GM03348 (cell line): ENCODE data around the gene ERC2.

Source experiments
- DNase-seq: peaks from one replicate; pipeline ENCODE4 v3.0.0; 2012; ENCODE audit warnings: low spot score

The ERC2 gene

DNA sequence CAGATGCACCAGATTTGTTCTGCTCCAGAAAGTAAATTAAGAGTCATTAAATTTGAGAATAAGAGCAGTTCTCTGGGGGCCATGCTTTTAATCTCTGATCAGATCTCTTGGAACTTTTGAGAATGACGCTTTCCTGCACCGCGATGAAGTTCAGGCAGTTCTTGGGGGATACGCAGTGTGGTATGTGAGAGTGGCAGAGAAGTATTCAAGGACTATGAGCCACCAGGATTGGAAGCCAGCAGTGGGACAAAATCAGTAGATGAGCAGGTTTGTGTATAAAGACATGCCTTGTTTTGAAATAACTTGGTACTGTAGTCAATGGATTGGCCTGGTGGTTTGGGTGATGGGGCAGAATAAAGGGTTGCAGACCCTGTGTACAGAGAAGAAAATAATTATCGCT is 483.6 kb downstream of the ERC2 start:
- DNase-seq, result no peak

DNA sequence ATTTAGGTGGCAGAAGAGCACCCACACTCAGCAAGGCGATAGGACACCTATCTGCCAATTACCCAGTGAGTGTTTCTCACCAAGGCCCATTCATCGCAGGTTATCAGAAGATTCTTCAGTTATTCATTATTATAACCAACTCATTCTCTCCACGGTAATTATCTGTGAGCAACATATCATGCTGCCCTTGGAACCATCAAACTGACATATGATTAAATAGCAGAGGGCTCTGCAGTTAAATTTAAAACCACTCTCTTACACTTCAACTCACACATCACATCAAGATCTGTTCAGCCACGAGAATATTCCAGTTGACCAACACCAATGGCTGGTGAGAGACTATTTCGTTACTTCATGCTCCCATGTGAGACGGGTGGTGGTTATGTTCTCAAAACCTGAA is 489.3 kb downstream of the ERC2 start:
- DNase-seq, result no peak

DNA sequence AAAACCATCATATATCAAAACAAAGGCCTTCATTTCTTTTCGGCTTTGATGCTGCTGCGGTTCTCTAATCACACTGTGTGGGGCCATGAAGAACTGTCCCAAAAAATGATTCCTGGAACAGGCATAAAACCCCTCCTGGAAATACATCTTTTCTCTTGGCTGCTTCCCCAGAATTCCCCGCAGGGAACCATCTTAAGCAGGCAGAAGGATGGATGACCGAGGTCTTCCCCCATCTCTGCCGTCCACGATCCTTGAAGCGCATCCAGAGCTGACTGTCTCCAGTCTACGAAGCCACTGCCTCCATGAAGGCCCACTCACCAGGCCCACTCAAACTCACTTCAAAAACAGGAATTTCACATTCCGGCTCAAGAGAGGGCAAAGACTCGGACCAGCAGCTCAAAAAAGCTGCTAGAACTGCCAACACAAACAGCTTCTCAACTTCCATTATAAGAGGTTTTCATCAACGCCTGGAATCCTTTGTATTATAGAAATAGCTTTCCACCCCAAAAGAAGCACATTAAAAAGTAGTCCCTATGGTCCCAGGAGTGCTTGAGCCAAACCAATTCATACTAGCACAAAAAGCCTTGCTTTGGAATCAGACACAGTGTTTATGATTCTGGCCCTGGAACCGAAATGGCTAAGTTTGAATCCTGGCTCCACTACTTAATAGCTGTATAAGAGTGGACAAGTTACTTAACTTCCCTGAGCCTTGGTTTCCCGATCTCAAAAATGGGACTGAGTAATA is 493.7 kb downstream of the ERC2 start:
- no peak for DNase-seq

DNA sequence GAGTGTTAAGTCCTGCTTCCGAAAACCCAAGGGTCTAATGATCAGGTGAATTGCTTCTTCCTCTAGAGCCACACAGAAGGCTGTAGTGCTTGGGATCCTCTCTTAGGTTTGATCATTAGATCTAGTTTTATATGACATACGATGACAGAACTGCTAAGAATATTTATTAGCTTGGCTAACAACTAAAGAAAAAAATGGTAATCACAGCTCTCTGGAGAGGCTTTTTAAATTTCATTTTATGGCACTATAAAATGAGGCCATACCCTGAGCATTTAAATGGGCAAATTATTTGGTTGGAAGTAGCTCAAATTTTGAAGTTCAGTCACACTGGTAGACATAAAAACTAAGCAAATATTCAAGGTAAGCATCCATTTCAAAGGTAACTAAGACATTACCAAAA is 498.6 kb downstream of the ERC2 start:
- DNase-seq, result no peak

DNA sequence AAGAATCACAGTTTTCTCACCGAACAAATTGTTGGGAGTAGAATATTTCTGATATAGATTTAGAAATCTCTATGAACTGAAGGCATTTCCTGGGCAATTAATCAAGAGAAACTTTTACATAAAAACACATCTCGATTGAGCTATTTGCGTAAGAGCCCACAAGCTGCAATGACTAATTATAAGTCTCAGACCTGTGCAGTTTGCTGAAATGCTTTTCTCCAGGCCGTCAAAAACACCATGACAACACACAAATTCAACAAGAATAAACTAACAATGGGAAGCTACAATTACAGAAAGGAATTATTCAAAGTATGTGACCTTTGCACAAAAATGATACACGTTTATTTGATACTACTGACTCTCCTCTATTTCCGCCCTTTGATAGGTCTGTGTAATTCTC is 499.9 kb downstream of the ERC2 start:
- no peak for DNase-seq

DNA sequence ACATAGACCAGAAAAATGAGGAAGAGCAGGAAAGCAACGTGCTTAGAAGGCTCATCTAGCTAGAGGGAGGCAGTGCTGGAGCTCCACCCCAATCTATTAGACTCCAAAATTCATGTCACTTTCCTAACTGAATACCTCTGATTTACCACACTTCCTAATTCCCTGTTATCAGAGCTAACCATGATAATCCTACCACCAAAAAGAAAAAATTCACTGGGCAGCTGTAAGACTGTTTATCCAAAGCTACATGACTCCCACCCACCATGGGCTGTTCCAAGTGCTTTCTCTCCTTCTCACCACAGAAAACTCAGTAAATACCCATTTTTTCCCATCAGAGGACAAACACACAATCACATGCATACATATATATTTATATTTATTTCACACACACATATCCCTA is 501.7 kb downstream of the ERC2 start:
- no peak for DNase-seq

DNA sequence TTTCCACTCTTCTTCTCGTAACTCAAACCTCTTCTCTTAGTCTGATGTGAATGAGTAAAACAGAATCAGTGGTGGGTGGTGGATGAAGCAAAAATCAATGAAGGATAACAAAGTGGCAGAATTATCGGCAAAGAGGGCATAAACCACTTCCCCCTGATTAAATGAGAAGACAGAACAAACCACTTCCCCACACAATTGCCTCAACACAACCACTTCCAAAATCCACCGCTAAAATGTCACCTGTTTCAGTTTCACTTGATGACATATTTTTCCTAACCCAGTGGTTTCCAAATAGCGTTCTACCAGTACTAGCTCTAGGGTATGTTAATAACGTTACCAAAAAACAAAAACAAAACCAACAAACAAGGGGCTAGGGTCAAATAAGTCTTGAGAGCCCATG is 502.5 kb downstream of the ERC2 start:
- no peak for DNase-seq

DNA sequence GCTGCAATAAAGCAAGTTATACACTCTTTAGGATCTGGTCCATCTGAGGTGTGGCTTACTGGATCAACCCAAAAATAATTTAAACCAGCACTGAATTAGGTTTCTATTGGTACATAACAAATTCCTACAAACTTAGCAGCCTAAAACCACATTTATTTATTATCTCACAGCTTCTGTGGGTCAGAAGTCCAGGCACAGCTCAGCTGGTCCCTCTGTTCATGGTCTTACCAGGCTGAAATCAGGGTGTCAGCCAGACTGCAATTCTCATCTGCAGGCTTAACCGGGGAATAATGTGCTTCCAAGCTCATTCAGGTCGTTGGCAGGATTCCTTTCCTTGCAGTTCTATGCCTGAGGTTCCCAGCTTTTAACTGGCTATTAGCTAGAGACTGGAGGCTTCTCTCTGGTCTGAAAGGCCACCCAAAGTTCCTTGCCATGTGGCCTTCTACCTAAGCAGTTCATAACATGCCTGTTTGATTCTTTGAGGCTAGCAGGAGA is 503.7 kb downstream of the ERC2 start:
- DNase-seq, result no peak

DNA sequence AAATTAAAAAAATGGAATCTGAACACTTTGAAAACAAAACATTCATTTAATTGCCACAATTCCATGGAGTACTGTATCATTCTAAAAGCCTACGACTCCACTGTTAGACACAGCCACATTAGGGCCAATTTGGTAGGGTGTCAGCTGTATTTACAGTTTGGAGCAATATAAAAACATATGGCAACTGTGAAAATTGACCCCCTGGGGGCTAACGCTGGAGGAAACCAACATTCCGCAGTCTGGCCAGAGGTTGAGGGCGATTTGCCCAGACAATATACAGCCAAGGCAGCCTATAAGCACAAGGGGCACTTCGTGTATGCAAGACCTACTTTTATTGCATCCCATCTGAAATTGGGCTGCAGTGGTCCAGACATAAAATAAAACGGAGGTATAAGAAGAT is 504.7 kb downstream of the ERC2 start:
- no peak for DNase-seq

DNA sequence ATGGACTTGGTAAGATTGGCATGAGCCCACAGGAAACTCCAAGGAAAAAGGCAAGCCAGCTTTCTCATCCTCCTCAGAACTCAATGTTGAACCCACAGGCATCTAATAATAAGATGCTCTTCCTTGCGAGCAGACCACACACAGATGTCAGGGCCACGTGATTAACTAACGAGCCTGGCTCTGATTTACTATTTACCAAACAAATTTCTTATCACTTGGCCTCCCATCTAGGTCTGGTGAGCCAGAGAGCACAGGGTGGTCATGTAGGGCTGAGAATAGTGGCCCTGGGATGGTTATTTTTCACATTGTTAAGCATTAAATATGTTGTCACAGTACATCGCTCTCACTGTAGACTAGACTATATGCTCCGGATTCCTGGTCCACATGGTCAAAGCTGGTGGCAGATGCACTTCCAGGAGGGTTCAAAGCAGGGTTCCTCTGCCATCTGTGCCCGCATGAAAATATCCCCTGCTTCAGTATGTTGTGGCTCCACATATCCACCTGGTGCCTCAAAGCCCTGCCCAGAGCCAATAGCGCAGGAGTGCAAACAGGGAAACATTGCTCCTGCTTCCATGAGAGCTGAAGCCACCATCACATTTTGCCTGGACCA is 508.7 kb downstream of the ERC2 start:
- DNase-seq, result no peak

DNA sequence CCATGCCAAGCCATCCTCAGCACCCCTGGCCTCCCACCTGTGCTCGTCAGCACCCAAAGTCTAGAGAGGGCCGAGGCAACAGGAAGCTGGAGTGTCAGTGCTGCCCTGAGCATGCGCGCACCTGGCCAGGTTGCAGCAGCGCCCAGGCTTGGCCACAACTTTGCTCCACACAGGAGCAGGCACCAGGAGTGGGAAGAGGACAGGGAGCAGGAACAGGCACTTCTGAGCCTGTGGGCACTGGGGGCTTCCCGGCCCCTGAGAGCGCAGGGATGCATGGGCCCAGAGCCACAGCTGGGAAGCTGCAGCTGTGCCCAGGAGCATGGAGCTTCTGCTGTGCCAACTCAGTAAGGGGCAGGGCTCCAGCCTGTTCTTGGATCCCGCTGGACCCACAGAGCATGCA is 509.7 kb downstream of the ERC2 start:
- no peak for DNase-seq

DNA sequence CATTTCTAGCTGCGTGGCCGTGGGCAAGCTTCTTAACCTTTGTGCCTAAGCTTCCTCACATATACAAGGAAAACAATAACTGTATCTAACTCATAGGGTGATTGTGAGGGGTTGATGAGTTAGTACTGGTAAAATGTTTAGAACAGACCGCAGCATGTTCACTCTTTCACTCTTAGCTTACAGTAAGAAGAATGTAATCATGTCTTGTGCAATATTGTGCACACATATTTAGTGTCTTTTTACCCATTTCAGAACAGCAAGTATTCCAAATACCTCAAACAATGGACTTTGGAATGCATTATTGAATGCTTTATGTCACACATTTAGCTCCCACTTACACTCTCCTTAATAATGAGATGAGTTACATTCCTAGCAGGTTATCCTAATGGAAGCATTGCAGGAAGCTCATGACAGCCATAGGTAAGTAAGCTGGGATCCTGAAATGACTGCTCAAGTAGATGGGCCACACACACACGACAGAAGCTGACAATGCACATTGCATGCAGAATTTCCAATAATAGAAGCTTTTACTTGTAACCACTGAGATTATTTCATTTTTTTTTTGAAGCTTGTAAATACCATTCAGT is 512.3 kb downstream of the ERC2 start:
- no peak for DNase-seq

DNA sequence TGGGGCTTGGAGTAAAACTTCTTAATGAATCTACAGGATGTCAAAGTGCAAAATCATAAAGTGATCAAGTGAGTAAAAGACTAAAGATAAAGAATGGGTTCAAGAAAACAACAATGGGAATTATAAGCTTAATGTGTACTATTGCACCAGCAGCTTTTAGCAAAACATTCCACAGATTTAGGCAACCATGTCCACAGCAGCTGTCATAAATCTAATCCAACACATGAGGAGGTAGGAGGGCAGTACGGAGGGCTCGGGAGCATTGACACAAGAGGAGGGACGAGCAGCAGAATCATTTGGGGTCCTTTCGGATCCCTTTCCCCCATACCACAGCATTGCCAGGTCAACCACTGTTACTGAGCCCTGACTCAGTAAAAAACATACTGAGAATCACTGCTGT is 516.9 kb downstream of the ERC2 start:
- DNase-seq, result no peak

DNA sequence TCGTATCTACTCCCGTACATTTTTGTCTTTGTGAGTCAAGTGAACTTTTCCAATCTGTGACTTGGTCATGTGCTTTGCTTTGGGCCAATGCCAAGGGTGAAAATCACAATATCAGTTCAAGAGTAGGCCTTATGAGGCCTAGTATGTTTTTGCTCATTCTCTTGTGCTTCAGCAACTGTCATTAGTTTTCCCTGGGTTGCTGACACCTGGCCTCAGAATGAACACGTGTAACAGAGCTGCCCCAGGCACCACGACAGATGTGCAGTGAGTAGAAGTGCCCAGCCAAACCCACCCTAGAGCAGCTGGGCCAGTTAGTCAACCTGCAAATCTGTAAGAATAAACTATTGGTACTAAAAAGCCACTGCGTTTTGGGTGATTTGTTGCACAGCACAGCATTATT is 520.9 kb downstream of the ERC2 start:
- DNase-seq, result no peak

DNA sequence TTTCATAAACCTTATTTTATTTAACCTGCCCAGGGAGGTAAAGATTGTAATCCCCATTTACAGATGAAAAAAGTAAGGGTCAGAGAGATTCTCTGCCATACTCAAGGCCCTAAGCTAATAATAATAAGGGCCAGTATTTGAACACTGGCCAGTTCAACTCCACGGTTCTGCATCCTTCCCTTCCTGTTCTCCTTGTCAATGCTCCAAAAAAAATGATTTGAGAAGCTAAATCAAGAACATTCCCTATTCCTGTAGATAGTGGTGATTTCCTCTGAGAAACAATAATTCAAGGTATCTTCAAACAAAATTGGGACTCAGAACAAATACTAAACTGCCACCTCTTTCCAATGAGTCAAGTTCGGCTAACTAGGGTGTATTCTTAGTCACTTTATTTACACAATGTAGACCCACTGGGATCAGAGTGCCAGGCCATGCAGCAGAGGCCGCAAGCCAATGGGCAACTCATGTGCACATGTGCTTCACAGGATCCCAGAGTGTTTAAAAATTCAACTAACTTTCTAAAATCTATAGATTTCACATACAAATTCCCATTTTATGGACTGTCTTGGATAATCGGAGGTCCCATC is 521.6 kb downstream of the ERC2 start:
- DNase-seq, result no peak

DNA sequence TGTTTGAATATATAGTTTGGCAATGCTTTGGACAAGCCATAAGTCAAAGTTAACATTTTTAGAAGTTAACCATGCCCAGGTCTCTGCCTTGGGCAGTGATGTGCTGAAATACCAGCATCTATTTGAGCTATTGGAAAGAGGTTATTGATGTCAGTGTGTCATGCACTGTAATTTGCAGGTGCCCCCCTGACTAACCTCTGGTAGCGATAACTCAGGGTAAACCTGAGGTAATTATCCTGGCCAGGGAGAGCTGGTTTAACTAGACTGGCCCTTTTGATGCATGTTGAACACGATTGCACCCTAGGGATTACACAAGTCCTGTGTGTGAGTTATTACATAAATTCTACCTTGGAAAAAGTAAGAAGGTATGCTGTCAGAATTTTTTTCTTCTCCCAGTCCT is 525.4 kb downstream of the ERC2 start:
- DNase-seq, result no peak

DNA sequence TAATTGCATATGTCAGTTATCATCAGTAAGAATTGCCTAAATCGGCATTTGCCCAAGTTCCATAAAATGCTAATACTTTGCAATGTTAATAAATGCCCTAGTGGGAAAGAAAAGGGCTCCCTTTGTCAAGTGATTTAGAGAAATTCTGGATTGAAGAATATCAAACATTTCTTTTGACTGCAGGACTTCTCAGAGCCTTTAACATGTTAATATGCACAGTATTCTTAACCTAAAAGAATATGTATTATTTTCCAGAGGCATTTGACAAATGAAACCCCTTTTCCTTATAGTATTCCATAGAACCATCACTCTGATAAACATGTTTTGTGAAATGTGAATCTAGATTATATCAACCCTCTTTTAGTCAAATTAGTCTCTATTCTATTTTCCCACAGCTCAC is 529.0 kb downstream of the ERC2 start:
- DNase-seq, result no peak

DNA sequence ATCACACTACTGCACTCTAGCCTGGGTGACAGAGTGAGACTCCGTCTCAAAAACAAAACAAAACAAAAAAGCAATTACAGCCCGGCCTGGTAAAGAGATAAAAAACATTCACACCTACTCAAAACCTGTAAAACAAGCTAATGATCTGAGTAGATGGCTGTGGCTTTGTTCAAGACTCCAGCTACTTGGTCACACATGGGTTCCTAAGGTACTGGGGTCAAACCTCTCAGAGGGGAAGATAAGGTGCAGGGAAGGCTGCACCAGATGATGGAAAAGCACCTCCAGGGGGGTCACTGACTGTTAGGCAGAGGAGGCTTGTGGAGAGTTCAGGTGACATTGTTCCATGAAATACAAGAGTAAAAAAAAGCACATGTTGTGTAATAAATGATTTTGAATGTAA is 531.0 kb downstream of the ERC2 start:
- DNase-seq, result no peak

DNA sequence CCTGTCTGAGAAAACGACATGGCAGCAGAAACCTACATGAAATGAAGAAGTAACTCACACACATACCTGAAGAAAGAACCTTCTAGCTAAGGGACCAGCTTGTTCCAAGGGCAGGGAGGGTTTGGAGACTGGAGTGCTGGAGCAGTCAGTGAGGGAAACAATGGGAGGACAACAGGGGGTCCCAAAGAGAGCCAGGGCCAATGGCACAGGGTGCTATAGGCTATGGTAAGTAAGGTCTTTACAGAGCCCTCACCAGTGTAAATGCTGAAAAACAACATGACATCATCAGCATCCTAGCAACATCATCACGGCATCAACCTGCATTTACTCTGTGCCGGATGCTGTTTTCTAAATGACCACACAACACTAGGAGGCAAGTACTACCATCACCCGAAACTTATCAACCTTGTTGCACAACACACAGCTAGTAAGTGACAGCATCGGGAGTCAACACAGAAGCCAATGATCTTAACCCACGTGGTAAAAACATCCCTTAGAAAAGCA is 531.7 kb downstream of the ERC2 start:
- DNase-seq, result no peak

DNA sequence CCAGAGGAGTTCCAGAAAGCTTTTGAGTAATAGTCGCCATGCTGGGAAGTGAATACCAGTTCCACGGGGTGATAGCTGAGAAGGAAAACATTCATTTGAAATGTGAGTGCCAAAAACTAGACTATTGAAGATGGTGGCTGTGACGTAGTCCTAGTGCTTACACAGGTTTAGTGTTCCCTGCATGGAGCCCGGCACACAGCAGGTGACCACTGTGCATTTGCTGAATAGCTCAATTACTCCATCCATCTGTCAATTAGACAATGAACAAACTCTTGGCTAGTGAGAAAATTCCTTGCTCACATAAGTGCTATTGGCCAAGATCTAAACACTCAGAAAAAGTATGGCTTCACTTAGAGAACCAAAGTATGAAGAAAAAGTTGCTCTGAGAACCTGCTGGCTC is 533.0 kb downstream of the ERC2 start:
- DNase-seq, result no peak

DNA sequence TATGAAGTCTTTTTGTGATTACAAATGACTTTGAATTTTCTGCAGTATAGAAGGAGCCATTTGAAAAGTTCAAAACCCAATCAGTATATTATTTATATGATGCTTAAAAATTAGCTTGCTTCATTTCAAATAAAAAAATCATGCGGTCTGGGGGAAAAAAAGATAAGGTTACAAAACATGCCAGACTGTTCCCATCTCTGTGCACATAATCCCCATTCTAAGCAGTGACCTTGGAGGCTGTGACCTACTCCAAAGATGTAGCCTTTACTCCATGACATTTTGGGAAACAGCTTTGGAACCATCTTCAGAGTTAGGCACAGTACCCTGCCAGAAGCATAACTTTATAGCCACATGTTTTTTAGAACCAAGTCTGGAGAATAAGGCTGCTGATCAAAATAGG is 533.5 kb downstream of the ERC2 start:
- DNase-seq, result no peak

DNA sequence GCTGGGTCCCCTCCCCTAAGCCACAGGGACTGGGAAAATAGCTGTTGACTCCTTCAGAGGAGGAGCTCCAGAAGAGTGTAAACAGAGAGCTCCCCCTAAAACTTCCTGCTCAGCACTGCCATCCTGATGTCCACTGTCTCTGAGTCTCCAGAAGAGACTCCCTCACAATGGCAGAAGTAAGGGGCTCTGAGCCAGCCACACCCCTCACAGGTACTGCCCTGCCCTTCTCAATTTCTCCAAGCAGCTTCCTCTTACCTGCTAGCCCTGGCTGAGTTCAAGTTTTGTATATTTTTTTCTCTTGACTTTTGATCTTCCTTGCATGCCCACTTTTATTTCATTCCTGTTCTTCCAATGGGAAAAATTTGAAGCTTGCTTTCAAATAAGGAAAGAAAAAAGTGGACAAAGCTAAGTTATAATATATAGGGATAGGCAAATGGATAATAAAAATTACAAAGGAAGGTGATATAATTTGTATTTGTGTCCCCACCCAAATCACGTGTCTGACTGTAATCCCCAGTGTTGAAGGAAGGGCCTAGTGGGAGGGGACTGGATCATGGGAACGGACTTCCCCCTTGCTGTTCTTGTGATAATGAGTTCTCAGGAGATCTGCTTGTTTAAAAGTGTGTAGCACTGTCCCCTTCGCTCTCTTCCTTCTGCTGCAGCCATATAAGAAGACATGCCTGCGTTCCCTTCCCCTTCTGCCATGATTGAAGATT is 539.0 kb downstream of the ERC2 start:
- DNase-seq, result no peak
